ENCODE data around the gene FOSB.

The FOSB gene

GRCh38 chr19:45442778-45443461 is 24.9 kb upstream of the FOSB start:
- DNase-seq, result no peak

- peak; percentile 46 for DNase-seq
These were observed 24.1 kb upstream of the FOSB start for GRCh38 chr19:45443462-45444317.

GRCh38 chr19:45444318-45445041 is 23.3 kb upstream of the FOSB start:
- no peak for DNase-seq

- DNase-seq, result no peak
These were observed 22.7 kb upstream of the FOSB start for GRCh38 chr19:45445139-45445538.

- peak; percentile 19 for DNase-seq
These were observed 21.5 kb upstream of the FOSB start for GRCh38 chr19:45446295-45446694.

GRCh38 chr19:45446944-45447343 is 20.9 kb upstream of the FOSB start:
- peak; percentile 42 for DNase-seq

- DNase-seq, result no peak
These were observed 19.4 kb upstream of the FOSB start for GRCh38 chr19:45448425-45448756.

- no peak for DNase-seq
These were observed 18.9 kb upstream of the FOSB start for GRCh38 chr19:45448887-45449299.

- DNase-seq, result no peak
These were observed 17.8 kb upstream of the FOSB start for GRCh38 chr19:45450012-45450333.

GRCh38 chr19:45451131-45451849 is 16.5 kb upstream of the FOSB start:
- no peak for DNase-seq

GRCh38 chr19:45451850-45452387 is 15.9 kb upstream of the FOSB start:
- DNase-seq, result no peak

- peak; percentile 74 for DNase-seq
These were observed 11.9 kb upstream of the FOSB start for GRCh38 chr19:45455707-45456499.

GRCh38 chr19:45456500-45456815 is 11.3 kb upstream of the FOSB start:
- DNase-seq, result no peak

- DNase-seq, result no peak
These were observed 10.0 kb upstream of the FOSB start for GRCh38 chr19:45457776-45458175.

GRCh38 chr19:45460807-45461347 is 6.9 kb upstream of the FOSB start:
- no peak for DNase-seq

- DNase-seq, result no peak
These were observed 5.6 kb upstream of the FOSB start for GRCh38 chr19:45462174-45462573.

GRCh38 chr19:45463241-45463640 is 4.6 kb upstream of the FOSB start:
- no peak for DNase-seq

GRCh38 chr19:45464274-45464673 is 3.5 kb upstream of the FOSB start:
- no peak for DNase-seq

GRCh38 chr19:45464852-45465441 is 2.8 kb upstream of the FOSB start:
- DNase-seq, result no peak

- no peak for DNase-seq
These were observed 711 bp upstream of the FOSB start for GRCh38 chr19:45467115-45467455.

- no peak for DNase-seq
These were observed 409 bp downstream of the FOSB start for GRCh38 chr19:45468159-45468651.

- no peak for DNase-seq
These were observed 971 bp downstream of the FOSB start for GRCh38 chr19:45468803-45469131.

Data from DMS 273 treated with DMSO at 0.1 percent for 48 hours (cell line).